ENCODE results near the gene UBQLN1.
A peak's percentile ranks its signal among the peaks of the same experiment; 100 is the strongest.
"Not testable (repeated sequence)": the region's sequence is repeated elsewhere in the genome, so short reads cannot be mapped to it uniquely, and the experiment has no call there.

The UBQLN1 gene

GRCh38 chr9:83707768-83708514, at the start of gene UBQLN1:
Gene UBQLN1 (minus strand): TSS chr9:83707958. CDS start chr9:83707679, 279 bp downstream.
- DNase-seq: peak; percentile 94

- DNase-seq: no peak
Measured at GRCh38 chr9:83754383-83754977, 46.7 kb upstream of the UBQLN1 start.

- DNase-seq: no peak
Measured at GRCh38 chr9:83749706-83750105, 41.9 kb upstream of the UBQLN1 start.

- DNase-seq: no peak
Measured at GRCh38 chr9:83744206-83744605, 36.4 kb upstream of the UBQLN1 start.

GRCh38 chr9:83733739-83734138, 26.0 kb upstream of the UBQLN1 start:
- no peak for DNase-seq

GRCh38 chr9:83728591-83729368, 21.0 kb upstream of the UBQLN1 start:
- DNase-seq: not testable (repeated sequence)

GRCh38 chr9:83724436-83724835, 16.7 kb upstream of the UBQLN1 start:
- DNase-seq: no peak

GRCh38 chr9:83722726-83723495, 15.2 kb upstream of the UBQLN1 start:
- no peak for DNase-seq

- DNase-seq: no peak
Measured at GRCh38 chr9:83721509-83721908, 13.8 kb upstream of the UBQLN1 start.

GRCh38 chr9:83715794-83716193, 8.0 kb upstream of the UBQLN1 start:
- DNase-seq: no peak

- no peak for DNase-seq
Measured at GRCh38 chr9:83715221-83715620, 7.5 kb upstream of the UBQLN1 start.

GRCh38 chr9:83714329-83714728, 6.6 kb upstream of the UBQLN1 start:
- no peak for DNase-seq

- peak; percentile 75 for DNase-seq
Measured at GRCh38 chr9:83708515-83709158, 879 bp upstream of the UBQLN1 start.

GRCh38 chr9:83707518-83707767, 315 bp downstream of the UBQLN1 start:
- DNase-seq: no peak

GRCh38 chr9:83706676-83707517, 861 bp downstream of the UBQLN1 start:
- peak; percentile 77 for DNase-seq

GRCh38 chr9:83705219-83705651, 2.5 kb downstream of the UBQLN1 start:
- not testable (repeated sequence) for DNase-seq

- no peak for DNase-seq
Measured at GRCh38 chr9:83701769-83702168, 6.0 kb downstream of the UBQLN1 start.

- DNase-seq: no peak
Measured at GRCh38 chr9:83701286-83701685, 6.5 kb downstream of the UBQLN1 start.

GRCh38 chr9:83699615-83700014, 8.1 kb downstream of the UBQLN1 start:
- DNase-seq: no peak

GRCh38 chr9:83698976-83699585, 8.7 kb downstream of the UBQLN1 start:
- no peak for DNase-seq

GRCh38 chr9:83691492-83691891, 16.3 kb downstream of the UBQLN1 start:
- no peak for DNase-seq

All from right hindlimb (tissue), 1 donor.